GM19467 (cell line): ENCODE results near the gene TBC1D5.
A peak's percentile ranks its signal among the peaks of the same experiment; 100 is the strongest.

Experiments
- ATAC-seq: cut with Tn5 transposase; IDR thresholded peaks from one replicate; pipeline ENCODE4 v1.9.1; 2021; ENCODE audit warnings: mild to moderate bottlenecking, moderate library complexity; ENCODE audit not compliant: unreplicated experiment

The TBC1D5 gene

GRCh38 chr3:17243621-17244020 is 498.8 kb downstream of the TBC1D5 start:
- no peak for ATAC-seq

- no peak for ATAC-seq
These were observed 503.0 kb downstream of the TBC1D5 start for GRCh38 chr3:17239417-17239816.

GRCh38 chr3:17238023-17238422 is 504.4 kb downstream of the TBC1D5 start:
- ATAC-seq = no peak

- no peak for ATAC-seq
These were observed 507.1 kb downstream of the TBC1D5 start for GRCh38 chr3:17235310-17235709.

- ATAC-seq = no peak
These were observed 508.0 kb downstream of the TBC1D5 start for GRCh38 chr3:17234382-17234781.

GRCh38 chr3:17233398-17233800 is 509.0 kb downstream of the TBC1D5 start:
- ATAC-seq = peak; percentile 77

- ATAC-seq = no peak
These were observed 510.0 kb downstream of the TBC1D5 start for GRCh38 chr3:17232442-17232841.

- no peak for ATAC-seq
These were observed 510.7 kb downstream of the TBC1D5 start for GRCh38 chr3:17231537-17232261.

GRCh38 chr3:17227472-17227871 is 515.0 kb downstream of the TBC1D5 start:
- no peak for ATAC-seq

GRCh38 chr3:17221529-17221928 is 520.9 kb downstream of the TBC1D5 start:
- no peak for ATAC-seq

- ATAC-seq = no peak
These were observed 522.8 kb downstream of the TBC1D5 start for GRCh38 chr3:17219593-17219992.

- ATAC-seq = no peak
These were observed 523.8 kb downstream of the TBC1D5 start for GRCh38 chr3:17218587-17218986.

- ATAC-seq = no peak
These were observed 524.8 kb downstream of the TBC1D5 start for GRCh38 chr3:17217588-17217987.

GRCh38 chr3:17213102-17213501 is 529.3 kb downstream of the TBC1D5 start:
- ATAC-seq = no peak

- ATAC-seq = no peak
These were observed 534.5 kb downstream of the TBC1D5 start for GRCh38 chr3:17207979-17208378.

- ATAC-seq = no peak
These were observed 535.4 kb downstream of the TBC1D5 start for GRCh38 chr3:17207019-17207418.

GRCh38 chr3:17204049-17204650 is 538.3 kb downstream of the TBC1D5 start:
- ATAC-seq = no peak

- ATAC-seq = no peak
These were observed 540.9 kb downstream of the TBC1D5 start for GRCh38 chr3:17201538-17201937.

GRCh38 chr3:17195856-17196604 is 546.4 kb downstream of the TBC1D5 start:
- ATAC-seq = peak; percentile 70

- peak; percentile 76 for ATAC-seq
These were observed 547.2 kb downstream of the TBC1D5 start for GRCh38 chr3:17195192-17195611.

- ATAC-seq = no peak
These were observed 548.3 kb downstream of the TBC1D5 start for GRCh38 chr3:17194116-17194515.

GRCh38 chr3:17192995-17193394 is 549.4 kb downstream of the TBC1D5 start:
- ATAC-seq = no peak
